OCI-LY1 (cell line): Measurements from ENCODE around the gene SPOCK1.

Experiments
- H2AFZ ChIP-seq: fragments of 200-600 bp; sonication (generic), shearing (Covaris generic); 2 replicates; pipeline ENCODE4 v1.6.0; 2014; ENCODE audit warnings: antibody characterized with exemption, mild to moderate bottlenecking, low read length
- H3F3A ChIP-seq: fragments of 200-600 bp; sonication (generic), shearing (Covaris generic); 2 replicates; pipeline ENCODE4 v1.6.0; 2014; ENCODE audit warnings: mild to moderate bottlenecking, antibody characterized with exemption, low read length, moderate library complexity; ENCODE audit not compliant: insufficient read depth
- H3K27ac ChIP-seq: fragments of 200-600 bp; sonication (generic); 2 replicates; pipeline ENCODE4 v1.5.1; 2014; ENCODE audit warnings: low read length, mixed run types, mild to moderate bottlenecking, low read depth; ENCODE audit not compliant: poor library complexity, severe bottlenecking
- H3K27me3 ChIP-seq: fragments of 200-600 bp; sonication (generic); 2 replicates; pipeline ENCODE4 v1.6.0; 2014; ENCODE audit warnings: antibody characterized with exemption, mild to moderate bottlenecking, low read length, moderate library complexity; ENCODE audit not compliant: insufficient read depth
- H3K36me3 ChIP-seq: fragments of 200-600 bp; sonication (generic); 2 replicates; pipeline ENCODE4 v1.6.1; 2014; ENCODE audit warnings: mild to moderate bottlenecking, antibody characterized with exemption, low read length, moderate library complexity, mixed read lengths; ENCODE audit not compliant: insufficient read depth
- H3K4me1 ChIP-seq: fragments of 200-600 bp; sonication (generic); 2 replicates; pipeline ENCODE4 v1.5.1; 2014; ENCODE audit warnings: mild to moderate bottlenecking, low read length, moderate library complexity; ENCODE audit not compliant: insufficient read depth, severe bottlenecking
- H3K4me2 ChIP-seq: fragments of 200-600 bp; sonication (generic), shearing (Covaris generic); 2 replicates; pipeline ENCODE4 v1.6.1; 2014; ENCODE audit warnings: low read length
- H3K4me3 ChIP-seq: fragments of 200-600 bp; sonication (generic); 2 replicates; pipeline ENCODE4 v1.5.1; 2014; ENCODE audit warnings: low read length, low read depth, mild to moderate bottlenecking, mixed read lengths; ENCODE audit not compliant: poor library complexity, severe bottlenecking
- H3K79me2 ChIP-seq: fragments of 200-600 bp; shearing (Covaris generic); 2 replicates; pipeline ENCODE4 v1.6.1; 2016; ENCODE audit warnings: mixed run types, low read length, mixed read lengths; ENCODE audit not compliant: insufficient read depth
- H3K9ac ChIP-seq: fragments of 200-600 bp; sonication (generic), shearing (Covaris generic); 2 replicates; pipeline ENCODE4 v1.6.1; 2014; ENCODE audit warnings: mild to moderate bottlenecking, low read length, mixed read lengths
- H3K9me2 ChIP-seq: fragments of 200-600 bp; sonication (generic), shearing (Covaris generic); 2 replicates; pipeline ENCODE4 v1.6.1; 2014; ENCODE audit warnings: low read depth, mild to moderate bottlenecking, low read length, mixed read lengths
- H3K9me3 ChIP-seq: fragments of 200-600 bp; shearing (Covaris generic); 2 replicates; pipeline ENCODE4 v1.6.1; 2014; ENCODE audit warnings: low read length, mixed read lengths
- H4K20me1 ChIP-seq: fragments of 200-600 bp; sonication (generic), shearing (Covaris generic); 2 replicates; pipeline ENCODE4 v1.6.0; 2016; ENCODE audit warnings: mild to moderate bottlenecking, low read length; ENCODE audit not compliant: insufficient read depth
- CTCF ChIP-seq: fragments of 200-600 bp; sonication (generic), shearing (Covaris generic); IDR thresholded peaks from 2 replicates; pipeline ENCODE4 v1.5.1; 2017; ENCODE audit warnings: mild to moderate bottlenecking, antibody characterized with exemption, low read length, moderate library complexity, mixed read lengths
- EZH2 ChIP-seq: fragments of 200-600 bp; sonication (generic), shearing (Covaris generic); IDR thresholded peaks from 2 replicates; pipeline ENCODE4 v1.8.0; 2017; ENCODE audit warnings: borderline replicate concordance, mixed run types, mild to moderate bottlenecking, antibody characterized with exemption, low read length, moderate library complexity, mixed read lengths

The SPOCK1 gene

GRCh38 chr5:137075163-137075970 lies 423.8 kb downstream of the SPOCK1 start:
- H3K4me2 ChIP-seq, result no peak overlapping the region
- 0 out of 2 replicates have a peak overlapping the region, but pooled peaks have one; percentile 22 for H2AFZ ChIP-seq

GRCh38 chr5:137073189-137073588 lies 425.9 kb downstream of the SPOCK1 start:
- H3K27me3 ChIP-seq, result no peaks in the 10 kb centered on the region
- no peaks in the 10 kb centered on the region for H3K9me2 ChIP-seq
- H3K4me3 ChIP-seq, result peak overlapping the region; percentile 41
- peak overlapping the region; percentile 100 for H3K27ac ChIP-seq
- peaks cover 95% of the 10 kb centered on the region for H3K4me1 ChIP-seq
- H2AFZ ChIP-seq, result no peak overlapping the region
- no peaks in the 10 kb centered on the region for H3K79me2 ChIP-seq
- no peaks in the 10 kb centered on the region for H3K9me3 ChIP-seq
- H3F3A ChIP-seq, result peaks cover 13% of the 10 kb centered on the region; the same call in 1 of the 2 replicates
- TF ChIP-seq EZH2 (no peak), CTCF (no peak)
- H4K20me1 ChIP-seq, result no peaks in the 10 kb centered on the region
- H3K4me2 ChIP-seq, result peak overlapping the region; percentile 70
- H3K9ac ChIP-seq, result peak overlapping the region; percentile 77
- no peaks in the 10 kb centered on the region for H3K36me3 ChIP-seq

More at GRCh38 chr5:137075163-137075970, 423.8 kb downstream of the SPOCK1 start:
- no peaks in the 10 kb centered on the region for H3K9me3 ChIP-seq
- H3K27ac ChIP-seq, result peak overlapping the region; percentile 74
- no peak overlapping the region for H3K4me3 ChIP-seq
- H3K27me3 ChIP-seq, result no peaks in the 10 kb centered on the region
- no peaks in the 10 kb centered on the region for H3K36me3 ChIP-seq
- peaks cover 86% of the 10 kb centered on the region for H3K4me1 ChIP-seq
- no peak for TF ChIP-seq EZH2
- TF ChIP-seq CTCF, result peak; percentile 95
- peak overlapping the region; percentile 9; the same call in 1 of the 2 replicates for H3K9ac ChIP-seq
- no peaks in the 10 kb centered on the region for H3K9me2 ChIP-seq
- no peaks in the 10 kb centered on the region for H4K20me1 ChIP-seq
- H3K79me2 ChIP-seq, result no peaks in the 10 kb centered on the region
- peaks cover 13% of the 10 kb centered on the region; the same call in 1 of the 2 replicates for H3F3A ChIP-seq

GRCh38 chr5:137072361-137073115 lies 426.6 kb downstream of the SPOCK1 start:
- Histone ChIP-seq H3K9me3 (no peaks in the 10 kb centered on the region), H3K79me2 (no peaks in the 10 kb centered on the region), H3K4me2 (peak overlapping the region; percentile 70), H3F3A (peaks cover 13% of the 10 kb centered on the region; the same call in 1 of the 2 replicates), H3K4me1 (peaks cover 90% of the 10 kb centered on the region), H3K27me3 (no peaks in the 10 kb centered on the region), H3K36me3 (no peaks in the 10 kb centered on the region), H3K9me2 (no peaks in the 10 kb centered on the region), H3K27ac (peak overlapping the region; percentile 100), H2AFZ (no peak overlapping the region), H3K4me3 (peak overlapping the region; percentile 41), H3K9ac (peak overlapping the region; percentile 77), H4K20me1 (no peaks in the 10 kb centered on the region)
- TF ChIP-seq CTCF, result no peak
- no peak for TF ChIP-seq EZH2
